Left lung (tissue), 10 donors: Measurements from ENCODE around the gene CAVIN1. TPM values are rescaled to one million over a fixed set of nuclear protein-coding genes. Genes with fewer than 3 reads are reported as not detected.

ENCODE experiments used
- ATAC-seq: fragments of 200-7000 bp; cut with Tn5 transposase; one replicate; pipeline ENCODE4 v1.9.1; 2020; ENCODE audit warnings: moderate library complexity
- DNase-seq, 4 donors: peaks; one replicate each; pipeline ENCODE4 v3.0.0-alpha.2; 2013 to 2020
- H3K27ac ChIP-seq, 2 donors: fragments of 200-600 bp; sonication (generic) in 1 of 2; one replicate each; pipeline versions ENCODE4 v1.5.0 to v1.8.0; 2020 to 2021
- H3K27me3 ChIP-seq, 2 donors: fragments of 200-600 bp; sonication (generic) in 1 of 2; one replicate each; pipeline versions ENCODE4 v1.5.0 to v1.8.0; 2020 to 2021
- H3K36me3 ChIP-seq, 2 donors: fragments of 200-600 bp; sonication (generic) in 1 of 2; one replicate each; pipeline versions ENCODE4 v1.5.0 to v1.8.0; 2020 to 2021
- H3K4me1 ChIP-seq, 2 donors: fragments of 200-600 bp; one replicate each; pipeline ENCODE4 v1.8.0; 2021
- H3K4me3 ChIP-seq, 2 donors: fragments of 200-600 bp; sonication (generic) in 1 of 2; one replicate each; pipeline versions ENCODE4 v1.5.0 to v1.8.0; 2020 to 2021; ENCODE audit warnings: mild to moderate bottlenecking in 1 of 2
- H3K9me3 ChIP-seq, 2 donors: fragments of 200-600 bp; sonication (generic) in 1 of 2; one replicate each; pipeline versions ENCODE4 v1.5.0 to v1.8.0; 2020 to 2021
- intact Hi-C, 2 donors: fragments of 100-400 bp; cut with DNase I; formaldehyde crosslinking; loops; one replicate each; pipeline versions ENCODE4 v1.11.2 to v1.14.2; 2022
- polyA plus RNA-seq, 6 donors: library from polyadenylated mRNA; unstranded; fragments of 120-200 nt; gene quantifications; one replicate each; pipeline ENCODE4 v1.2.1, GENCODE V29; 2013; ENCODE audit not compliant: insufficient read length in 6 of 6
- total RNA-seq, 2 donors: library from RNA; stranded (reverse); fragmentation: NEBNext Ultra II Directional; extraction: Animal tissue kit (Norgen Biotek cat#: 25700); gene quantifications; one replicate each; pipeline ENCODE4 v1.2.1, GENCODE V29; 2021
- TF ChIP-seq, protein P1 (sequence below), 2 donors: fragments of 200-600 bp; sonication (generic) in 1 of 2; IDR thresholded peaks; one replicate each; pipeline versions ENCODE4 v1.5.0 to v1.8.0; 2021; ENCODE audit warnings: antibody characterized with exemption in 2 of 2
- donor health status: DM: no; HTN: yes; CAD: no.
- donor health status: DM: no; HTN: no; CAD: no.

Gene CAVIN1
- total and polyA plus RNA-seq, 8 donors = 163 to 320 (median 211) TPM

DNA sequence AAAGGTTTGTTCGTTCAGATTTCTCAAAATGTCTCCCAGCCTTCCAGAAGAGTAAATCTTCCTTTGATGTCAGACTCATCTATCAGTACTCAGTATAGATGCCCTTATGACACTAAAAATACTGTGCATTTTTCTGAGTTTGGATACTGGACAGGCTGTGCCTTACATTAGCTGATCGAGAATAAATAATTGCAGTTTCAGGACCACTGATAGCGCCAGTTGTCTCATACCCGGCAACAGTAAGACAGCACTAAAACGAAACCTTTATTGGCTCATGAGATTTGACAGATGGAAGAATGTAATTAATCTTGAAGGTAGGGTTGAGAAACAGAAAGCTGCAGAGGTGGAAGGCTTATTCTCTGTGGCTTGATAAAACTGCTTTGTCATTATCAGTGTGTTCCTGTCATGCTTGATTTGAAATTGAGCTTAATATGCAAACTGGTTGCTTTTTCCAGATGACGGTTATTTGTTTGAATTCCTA, 36.8 kb upstream of the CAVIN1 start:
- Histone ChIP-seq H3K27me3 (no peaks in the 10 kb centered on the region), H3K4me3 (peak overlapping the region; percentile 51 to 83), H3K4me1 (peaks cover 17 to 57% of the 10 kb centered on the region in 2 donors), H3K9me3 (no peaks in the 10 kb centered on the region), H3K36me3 (peaks cover 0 to 42% of the 10 kb centered on the region in 2 donors), H3K27ac (peak overlapping the region; percentile 93 to 96)
- DNase-seq (peak in 2 of 4 donors; percentile 34 to 37), ATAC-seq (peak; percentile 16)
- TF ChIP-seq, protein P1, sequence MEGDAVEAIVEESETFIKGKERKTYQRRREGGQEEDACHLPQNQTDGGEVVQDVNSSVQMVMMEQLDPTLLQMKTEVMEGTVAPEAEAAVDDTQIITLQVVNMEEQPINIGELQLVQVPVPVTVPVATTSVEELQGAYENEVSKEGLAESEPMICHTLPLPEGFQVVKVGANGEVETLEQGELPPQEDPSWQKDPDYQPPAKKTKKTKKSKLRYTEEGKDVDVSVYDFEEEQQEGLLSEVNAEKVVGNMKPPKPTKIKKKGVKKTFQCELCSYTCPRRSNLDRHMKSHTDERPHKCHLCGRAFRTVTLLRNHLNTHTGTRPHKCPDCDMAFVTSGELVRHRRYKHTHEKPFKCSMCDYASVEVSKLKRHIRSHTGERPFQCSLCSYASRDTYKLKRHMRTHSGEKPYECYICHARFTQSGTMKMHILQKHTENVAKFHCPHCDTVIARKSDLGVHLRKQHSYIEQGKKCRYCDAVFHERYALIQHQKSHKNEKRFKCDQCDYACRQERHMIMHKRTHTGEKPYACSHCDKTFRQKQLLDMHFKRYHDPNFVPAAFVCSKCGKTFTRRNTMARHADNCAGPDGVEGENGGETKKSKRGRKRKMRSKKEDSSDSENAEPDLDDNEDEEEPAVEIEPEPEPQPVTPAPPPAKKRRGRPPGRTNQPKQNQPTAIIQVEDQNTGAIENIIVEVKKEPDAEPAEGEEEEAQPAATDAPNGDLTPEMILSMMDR (IDR thresholded peaks at IDR 0.05) = no peak
- intact Hi-C loops = no loop called here

DNA sequence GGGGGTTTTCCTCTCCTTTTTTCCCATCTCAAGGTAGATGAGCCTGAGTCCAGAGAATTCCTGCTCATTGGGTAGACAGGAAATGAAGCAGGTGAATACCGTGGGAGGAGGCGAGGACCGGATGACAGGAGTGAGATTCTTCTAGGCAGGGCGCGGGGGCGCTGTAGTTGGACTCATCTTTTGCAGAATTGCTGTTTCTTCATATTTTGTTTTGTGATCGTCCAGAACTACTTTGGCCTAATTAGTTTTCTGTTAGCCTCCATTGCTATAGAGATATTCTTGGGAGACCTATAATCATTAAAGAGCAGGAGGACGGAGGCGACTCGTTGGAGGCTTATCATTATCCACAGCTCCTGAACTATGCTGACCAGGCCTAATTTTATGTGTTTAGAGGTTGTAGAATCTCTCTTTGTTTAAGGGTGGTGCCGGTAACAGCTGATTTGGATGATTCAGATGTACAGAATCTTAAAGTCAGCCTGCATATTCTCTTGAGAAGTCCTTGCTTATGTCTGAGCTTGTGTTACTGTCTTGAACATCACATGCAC, 36.3 kb upstream of the CAVIN1 start:
- no peaks in the 10 kb centered on the region for H3K9me3 ChIP-seq
- intact Hi-C loops = no loop called here
- ATAC-seq (peak; percentile 60), DNase-seq (peak; percentile 28 to 81 (median 58))
- TF ChIP-seq, protein P1 (IDR thresholded peaks at IDR 0.05) = no peak
- peaks cover 17 to 62% of the 10 kb centered on the region in 2 donors for H3K4me1 ChIP-seq
- H3K27me3 ChIP-seq = no peaks in the 10 kb centered on the region
- H3K27ac ChIP-seq = peak overlapping the region; percentile 93 to 96
- peaks cover 0 to 37% of the 10 kb centered on the region in 2 donors for H3K36me3 ChIP-seq
- H3K4me3 ChIP-seq = peak overlapping the region; percentile 51 to 83

DNA sequence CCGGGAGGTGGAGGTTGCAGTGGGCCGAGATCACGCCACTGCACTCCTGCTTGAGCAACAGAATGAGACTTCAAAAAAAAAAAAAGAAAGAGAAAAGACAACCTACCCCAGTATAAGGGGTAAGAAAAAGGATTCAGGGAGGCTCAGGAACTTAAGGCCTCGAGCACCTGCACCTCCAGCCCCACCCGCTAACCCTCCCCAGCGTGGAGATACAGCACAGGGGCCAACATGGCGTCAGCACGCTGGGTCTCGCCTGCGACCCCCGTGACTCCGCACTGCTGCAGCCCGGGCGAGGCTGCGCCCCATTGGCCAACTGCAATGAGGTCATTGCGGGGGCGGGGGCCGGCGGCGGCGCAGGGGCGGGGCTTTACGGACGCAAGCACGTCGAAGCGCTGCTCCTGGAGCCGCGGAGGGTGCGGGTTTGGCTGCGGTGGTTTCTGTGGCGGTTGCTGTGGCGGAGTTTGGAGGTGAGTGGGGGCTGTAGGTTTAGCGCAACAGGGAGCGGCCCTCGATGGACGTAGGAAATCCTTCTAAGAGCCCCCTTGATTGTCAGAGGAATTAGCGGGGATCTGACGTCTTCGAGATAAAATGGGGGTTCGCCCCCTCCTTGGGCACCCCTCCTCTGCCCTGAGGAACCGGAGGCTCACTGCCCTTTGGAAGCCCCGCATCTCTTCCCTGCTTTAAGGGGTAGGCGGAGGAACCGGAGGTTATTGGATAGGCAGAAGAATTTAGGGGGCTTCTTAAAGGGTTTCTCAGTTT, 35.6 kb upstream of the CAVIN1 start, which contains the start of gene ATP6V0A1:
ATP6V0A1 (plus strand) TSS at position 382 of the 759 bp plus-strand sequence. CDS start 2,017 bp downstream, outside the sequence.
- DNase-seq (peak; percentile 85 to 98 (median 94)), ATAC-seq (peak; percentile 96)
- H3K27me3 ChIP-seq = no peaks in the 10 kb centered on the region
- peaks cover 17 to 69% of the 10 kb centered on the region in 2 donors for H3K4me1 ChIP-seq
- H3K9me3 ChIP-seq = no peaks in the 10 kb centered on the region
- intact Hi-C loops = no loop called here
- H3K4me3 ChIP-seq = peak within 1 kb of the TSS; percentile 51 to 83
- peak within 1 kb of the TSS; percentile 93 to 96 for H3K27ac ChIP-seq
- peaks cover 0 to 30% of the 10 kb centered on the region in 2 donors for H3K36me3 ChIP-seq
- TF ChIP-seq, protein P1 (IDR thresholded peaks at IDR 0.05) = no peak

DNA sequence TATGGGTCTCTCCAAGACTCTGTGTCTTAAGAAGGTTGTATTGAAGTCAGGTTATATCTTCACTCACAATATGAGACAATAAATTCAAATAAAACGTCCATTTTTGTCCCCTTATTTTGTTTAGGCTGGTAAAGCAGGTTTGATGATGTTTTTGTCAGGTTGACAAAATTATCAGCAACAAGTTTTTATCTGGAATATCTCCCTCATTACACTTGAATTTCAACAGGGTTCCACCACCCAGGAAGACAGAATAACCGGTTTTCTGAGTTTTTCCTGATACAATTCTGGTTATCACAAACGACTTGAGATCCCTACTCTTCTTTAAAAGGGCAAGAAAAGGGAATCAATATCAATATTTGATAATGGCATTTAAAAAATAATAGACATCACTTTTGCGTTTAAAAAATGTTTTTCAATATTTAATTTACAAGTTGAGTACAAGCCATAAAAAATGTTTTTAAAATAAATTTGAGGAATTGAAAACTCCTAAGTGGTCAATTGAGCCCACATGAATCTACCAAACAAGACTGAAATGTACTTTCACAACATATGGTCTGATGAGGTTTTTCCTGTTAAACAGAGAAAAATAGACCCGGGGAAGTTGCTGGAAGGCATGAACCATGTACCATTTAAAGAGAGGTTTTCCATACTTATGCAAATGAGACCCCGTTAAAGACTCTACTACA, 34.2 kb upstream of the CAVIN1 start:
- Histone ChIP-seq H3K36me3 (peaks cover 0 to 16% of the 10 kb centered on the region in 2 donors), H3K27ac (peak overlapping the region; percentile 93 to 96), H3K4me1 (peaks cover 17 to 78% of the 10 kb centered on the region in 2 donors), H3K4me3 (peak overlapping the region in 1 of 2 donors; percentile 16), H3K27me3 (no peaks in the 10 kb centered on the region), H3K9me3 (no peaks in the 10 kb centered on the region)
- peak in 1 of 4 donors; percentile 24 for DNase-seq
- ATAC-seq = no peak
- intact Hi-C loops = no loop called here
- TF ChIP-seq, protein P1 (IDR thresholded peaks at IDR 0.05) = no peak
